GM12878 (cell line): ENCODE results near the gene ZDBF2. TPM values are rescaled to one million over a fixed set of nuclear protein-coding genes. Genes with fewer than 3 reads are reported as not detected.

Source experiments
- ATAC-seq: fragments of 200-7000 bp; cut with Tn5 transposase; 3 replicates; pipeline ENCODE4 v1.9.1; 2020; ENCODE audit warnings: mild to moderate bottlenecking, moderate library complexity
- BruUV-seq: library from RNA; stranded (reverse); fragments of 400-500 nt; replicated peaks from 2 replicates; lab custom pipeline; 2021; lab: Mats Ljungman, UMichigan
- CTCF ChIA-PET: fragments of 300-600 bp; sonication (Branson Sonifier 250); formaldehyde crosslinking; extraction: SDS; loops from one replicate; lab custom pipeline; 2021; ENCODE audit warnings: inconsistent platforms; lab: Yijun Ruan, JAX
- POLR2A ChIA-PET: fragments of 350-600 bp; formaldehyde crosslinking; extraction: SDS; loops from one replicate; lab custom pipeline; 2021; ENCODE audit warnings: inconsistent platforms; lab: Charles Lee
- RAD21 ChIA-PET: fragments of 300-600 bp; sonication (Branson Sonifier 250); formaldehyde crosslinking; loops from one replicate; lab custom pipeline; 2023; ENCODE audit warnings: antibody characterized with exemption; ENCODE audit not compliant: unreplicated experiment; lab: Charles Lee
- SMC1A ChIA-PET: fragments of 300-600 bp; sonication (Branson Sonifier 250); formaldehyde crosslinking; loops from one replicate; lab custom pipeline; 2023; ENCODE audit not compliant: unreplicated experiment, uncharacterized antibody; lab: Charles Lee
- DNase-seq: peaks from one replicate; pipeline ENCODE4 v3.0.0-alpha.2; 2011; ENCODE audit warnings: low read depth, low spot score
- FAIRE-seq: peaks from 3 replicates; lab custom pipeline; 2011; peaks lifted over from hg19 to GRCh38; lab: Jason Lieb, UNC
- H2AFZ ChIP-seq: 2 replicates; pipeline ENCODE4 v1.6.0; 2011; ENCODE audit warnings: low read depth, low read length, control low read depth; ENCODE audit not compliant: control insufficient read depth
- H3K27ac ChIP-seq: 2 replicates; pipeline ENCODE4 v1.5.1; 2011; ENCODE audit warnings: control low read depth; ENCODE audit not compliant: control insufficient read depth, insufficient read depth
- H3K27me3 ChIP-seq, 2 experiments: replicated peaks in 1 of 2; 2 replicates each; pipeline versions ENCODE4 v1.6.0 to v1.6.1; 2011; ENCODE audit warnings: low read length in 1 of 2; ENCODE audit not compliant: control insufficient read depth in 2 of 2, insufficient read depth in 2 of 2
- H3K36me3 ChIP-seq, 2 experiments: 2 replicates each; pipeline ENCODE4 v1.5.1; 2011; ENCODE audit warnings: low read length in 1 of 2; ENCODE audit not compliant: control insufficient read depth in 2 of 2, insufficient read depth in 2 of 2
- H3K4me1 ChIP-seq: 2 replicates; pipeline ENCODE4 v1.6.1; 2011; ENCODE audit warnings: mild to moderate bottlenecking, low read length, moderate library complexity, mixed read lengths; ENCODE audit not compliant: control insufficient read depth, insufficient read depth
- H3K4me2 ChIP-seq: 2 replicates; pipeline ENCODE4 v1.6.0; 2011; ENCODE audit warnings: control low read depth; ENCODE audit not compliant: control insufficient read depth, insufficient read depth
- H3K4me3 ChIP-seq: fragments of 200-600 bp; sonication (generic); 2 replicates; pipeline ENCODE4 v1.5.1; 2016
- H3K79me2 ChIP-seq: 2 replicates; pipeline ENCODE4 v1.6.0; 2011; ENCODE audit warnings: low read length; ENCODE audit not compliant: control insufficient read depth, insufficient read depth
- H3K9ac ChIP-seq: 2 replicates; pipeline ENCODE4 v1.8.0; 2011; ENCODE audit warnings: low read length, control low read depth, mixed read lengths; ENCODE audit not compliant: control insufficient read depth, insufficient read depth
- H3K9me3 ChIP-seq: replicated peaks from 3 replicates; pipeline ENCODE4 v1.5.1; 2011; ENCODE audit warnings: mild to moderate bottlenecking, low read length; ENCODE audit not compliant: control insufficient read depth, insufficient read depth
- H4K20me1 ChIP-seq: 2 replicates; pipeline ENCODE4 v1.6.0; 2011; ENCODE audit not compliant: control insufficient read depth, insufficient read depth
- BACH1 ChIP-seq: fragments of 450-650 bp; IDR thresholded peaks from 2 replicates; pipeline ENCODE4 v1.6.1; 2017; ENCODE audit warnings: mild to moderate bottlenecking, borderline replicate concordance
- BMI1 ChIP-seq: fragments of 450-650 bp; IDR thresholded peaks from 2 replicates; pipeline ENCODE4 v1.6.1; 2016; ENCODE audit warnings: mild to moderate bottlenecking, moderate library complexity, borderline replicate concordance
- CBX5 ChIP-seq: sonication (generic); IDR thresholded peaks from 2 replicates; pipeline ENCODE4 v1.6.1; 2016; ENCODE audit warnings: low read depth, moderate library complexity, mild to moderate bottlenecking, inconsistent platforms
- EP300 ChIP-seq, 2 experiments: fragments of 150-350 bp in 1 of 2; IDR thresholded peaks; 2 replicates each; pipeline ENCODE4 v1.6.1; 2011 to 2012; ENCODE audit warnings: low read depth in 2 of 2, low read length in 2 of 2, borderline replicate concordance in 1 of 2, improper control_type of control experiment in 1 of 2, inconsistent platforms in 1 of 2; ENCODE audit not compliant: control insufficient read depth in 1 of 2
- ETV6 ChIP-seq, 2 experiments: fragments of 450-650 bp in 1 of 2; IDR thresholded peaks in 1 of 2; conservative IDR thresholded peaks in 1 of 2; 2 replicates each; pipeline ENCODE4 v1.6.1; 2014; ENCODE audit warnings: antibody characterized with exemption in 1 of 2, borderline replicate concordance in 1 of 2, low read depth in 1 of 2, mild to moderate bottlenecking in 1 of 2, moderate library complexity in 1 of 2
- HDAC2 ChIP-seq: fragments of 200-600 bp; sonication (generic); IDR thresholded peaks from 2 replicates; pipeline ENCODE4 v1.6.1; 2017
- HDGF ChIP-seq: fragments of 450-650 bp; IDR thresholded peaks from 2 replicates; pipeline ENCODE4 v1.6.1; 2016; ENCODE audit warnings: antibody characterized with exemption
- KDM1A ChIP-seq: fragments of 200-600 bp; sonication (generic); IDR thresholded peaks from 2 replicates; pipeline ENCODE4 v1.6.1; 2016; ENCODE audit warnings: borderline replicate concordance
- MEF2A ChIP-seq: IDR thresholded peaks from 2 replicates; pipeline ENCODE4 v1.6.1; 2011; ENCODE audit warnings: low read depth, mild to moderate bottlenecking, low read length, moderate library complexity; ENCODE audit not compliant: insufficient read depth
- MTA2 ChIP-seq: fragments of 450-650 bp; IDR thresholded peaks from 2 replicates; pipeline ENCODE4 v1.6.1; 2016; ENCODE audit warnings: low read depth, mild to moderate bottlenecking, moderate library complexity
- NR2C1 ChIP-seq: fragments of 450-650 bp; IDR thresholded peaks from 2 replicates; pipeline ENCODE4 v1.6.1; 2017; ENCODE audit warnings: antibody characterized with exemption, mild to moderate bottlenecking, moderate library complexity
- PML ChIP-seq: IDR thresholded peaks from 2 replicates; pipeline ENCODE4 v1.6.1; 2012; ENCODE audit warnings: low read length, inconsistent platforms
- POU2F2 ChIP-seq: IDR thresholded peaks from 3 replicates; pipeline ENCODE4 v1.6.1; 2011; ENCODE audit warnings: low read depth, mild to moderate bottlenecking, low read length, borderline replicate concordance
- RUNX3 ChIP-seq: IDR thresholded peaks from 2 replicates; pipeline ENCODE4 v1.6.1; 2012; ENCODE audit warnings: low read length, inconsistent platforms
- SUZ12 ChIP-seq: fragments of 200-600 bp; sonication (generic); IDR thresholded peaks from one replicate; pipeline ENCODE4 v1.6.1; 2018; ENCODE audit warnings: antibody characterized with exemption, mild to moderate bottlenecking; ENCODE audit not compliant: unreplicated experiment
- TAF1 ChIP-seq: IDR thresholded peaks from 2 replicates; pipeline ENCODE4 v1.6.1; 2011; ENCODE audit warnings: mild to moderate bottlenecking, low read depth, low read length, borderline replicate concordance
- TARDBP ChIP-seq: IDR thresholded peaks from 2 replicates; pipeline ENCODE4 v1.6.1; 2016; ENCODE audit warnings: borderline replicate concordance
- WGBS: methylation state at CpG from one replicate; pipeline ENCODE4 v1.1.6; 2016; ENCODE audit warnings: low lambda C conversion rate; ENCODE audit not compliant: insufficient replicate concordance, insufficient coverage; ENCODE audit errors: missing lambda C conversion rate; 5-methylcytosine and 5-hydroxymethylcytosine counted together
- in situ Hi-C: fragments of 300-500 bp; cut with MboI; formaldehyde crosslinking; loops from 9 replicates; pipeline ENCODE4 v1.14.3; 2018; ENCODE audit warnings: mixed read lengths
- intact Hi-C: fragments of 100-400 bp; cut with micrococcal nuclease; formaldehyde crosslinking; loops from one replicate; pipeline ENCODE4 v1.14.2; 2022; ENCODE audit not compliant: unreplicated experiment
- polyA plus RNA-seq, 11 experiments: library from polyadenylated mRNA; depleted of rRNA in 4 of 11; unstranded in 6 of 11; stranded (reverse) in 5 of 11; fragments of >200 nt; fragmentation: Nextera tagmentation in 4 of 11; fragmentation: Illumina TruSeq in 1 of 11; extraction: Ambion mirVana in 4 of 11; extraction: Trizol in 1 of 11; gene quantifications; 1 replicate in 1 of 11; 2 replicates in 10 of 11; pipeline versions ENCODE4 v1.2.1 to v1.2.3, GENCODE V29; 2011 to 2016; ENCODE audit warnings: inconsistent platforms in 2 of 11, missing spikeins in 2 of 11, low read depth in 1 of 11
- total RNA-seq, 4 experiments: library from RNA; depleted of rRNA in 3 of 4; stranded (reverse); fragments of >200 nt in 3 of 4; fragmentation: Illumina TruSeq in 1 of 4; extraction: Trizol in 1 of 4; gene quantifications; 2 replicates each; pipeline versions ENCODE4 v1.2.1 to v1.2.3, GENCODE V29; 2013 to 2021

The ZDBF2 gene
- total and polyA plus RNA-seq, 10 of the 15 experiments (the other 5 are each of a cell fraction or from before 2014, with no cell fraction given): 0.60 to 21.1 (median 4.2) TPM

- ATAC-seq (no peak), DNase-seq (no peak), FAIRE-seq (no peak)
- Histone ChIP-seq H3K27me3 (no peaks in the 10 kb centered on the region), H2AFZ (no peak overlapping the region), H4K20me1 (no peaks in the 10 kb centered on the region), H3K9me3 (no peaks in the 10 kb centered on the region), H3K4me3 (no peak overlapping the region), H3K9ac (no peak overlapping the region), H3K4me2 (no peak overlapping the region), H3K36me3 (no peaks in the 10 kb centered on the region), H3K79me2 (no peaks in the 10 kb centered on the region), H3K4me1 (peaks cover 7% of the 10 kb centered on the region), H3K27ac (no peak overlapping the region)
- 32% methylated on average over 4 of the region's 4 CpGs for WGBS
- intact Hi-C loops (loop anchor here (10.0 kb wide), 1 partner anchor 237 kb away; no protein-coding TSS in a partner anchor), in situ Hi-C loops (no loop called here)
- BruUV-seq: no TSS peak
- TF ChIP-seq BMI1 (no peak), BACH1 (no peak), HDGF (no peak), POU2F2 (no peak), HDAC2 (no peak), RUNX3 (no peak), NR2C1 (no peak), MEF2A (no peak), CBX5 (no peak), EP300 (IDR thresholded peaks at IDR 0.05; ENCODE audit: borderline replicate concordance in 1 of 2, control insufficient read depth in 1 of 2, low read depth in 2 of 2, low read length in 2 of 2) (no peak), TARDBP (no peak), PML (no peak), SUZ12 (no peak), TAF1 (no peak), MTA2 (no peak), ETV6 (conservative IDR thresholded peaks at IDR 0.05 in 1 of 2, IDR thresholded peaks at IDR 0.05 in 1 of 2; ENCODE audit: borderline replicate concordance in 1 of 2, low read depth in 1 of 2) (no peak), KDM1A (no peak)
- CTCF ChIA-PET: no interaction called here
- RAD21 ChIA-PET: interaction anchor here (1.0 kb wide), 1 partner anchor 9 kb away, joined by 4 read pairs; no protein-coding TSS in a partner anchor
- SMC1A ChIA-PET: no interaction called here
- POLR2A ChIA-PET: interaction anchor here (0.6 kb wide), 1 partner anchor 183 kb away, joined by 7 read pairs; no protein-coding TSS in a partner anchor
These were observed 32.7 kb upstream of the ZDBF2 start for GRCh38 chr2:206241736-206242135.
